Right renal pelvis (tissue), 4 donors: ENCODE results near the gene PSMD4. TPM values are rescaled to one million over a fixed set of nuclear protein-coding genes. Genes with fewer than 3 reads are reported as not detected.
"Not testable (repeated sequence)": the region's sequence is repeated elsewhere in the genome, so short reads cannot be mapped to it uniquely, and the experiment has no call there.

ENCODE experiments used
- DNase-seq, 4 donors: peaks; one replicate each; pipeline ENCODE4 v3.0.0-alpha.2; 2013; ENCODE audit warnings: low read depth in 4 of 4, low spot score in 3 of 4, missing footprints in 1 of 4
- polyA plus RNA-seq, 4 donors: library from polyadenylated mRNA; unstranded; fragments of 120-200 nt; gene quantifications; one replicate each; pipeline ENCODE4 v1.2.1, GENCODE V29; 2013; ENCODE audit not compliant: insufficient read length in 4 of 4

Gene PSMD4
- 100 to 1,000 TPM; 135 to 165 (median 140) TPM for polyA plus RNA-seq

DNA sequence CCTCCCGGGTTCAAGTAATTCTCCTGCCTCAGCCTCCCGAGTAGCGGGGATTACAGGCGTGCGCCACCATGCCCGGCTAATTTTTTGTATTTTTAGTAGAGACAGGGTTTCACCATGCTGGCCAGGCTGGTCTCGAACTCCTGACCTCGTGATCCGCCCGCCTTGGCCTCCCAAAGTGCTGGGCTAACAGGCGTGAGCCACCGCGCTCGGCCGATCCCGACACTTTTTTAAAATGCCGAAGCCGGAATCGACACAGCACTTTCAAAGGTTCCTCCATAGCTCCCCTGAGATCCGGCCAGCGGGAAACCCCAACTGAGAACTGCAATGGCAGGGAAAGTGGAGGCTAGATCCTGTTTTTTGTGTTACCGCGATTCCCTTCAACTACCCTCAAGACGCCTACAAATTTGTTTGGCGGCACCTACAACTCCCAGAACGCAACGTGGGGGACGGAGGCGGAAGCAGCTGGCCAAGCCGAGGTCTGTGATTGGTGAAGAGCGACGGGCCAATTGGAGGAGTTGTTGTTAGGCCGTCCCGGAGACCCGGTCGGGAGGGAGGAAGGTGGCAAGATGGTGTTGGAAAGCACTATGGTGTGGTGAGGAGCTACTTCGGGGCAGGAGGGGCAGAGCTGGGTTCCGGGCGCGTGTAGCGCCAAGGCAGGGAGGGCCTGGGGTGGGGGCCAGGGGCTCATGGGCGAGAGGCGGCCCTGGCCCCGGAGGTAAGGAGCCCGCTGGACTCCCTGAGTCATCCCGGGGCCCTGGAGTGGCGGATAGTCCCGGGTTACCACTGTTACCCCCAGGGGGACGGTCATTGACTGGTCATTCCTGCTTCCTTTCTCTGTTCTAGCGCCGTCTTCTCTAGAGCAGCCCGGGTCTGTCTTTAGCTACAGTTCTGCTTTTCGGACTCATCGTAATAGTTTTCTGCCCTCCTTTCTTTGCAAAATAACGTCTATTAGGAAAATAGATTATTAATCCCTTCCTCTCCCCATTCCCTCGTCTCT, at the start of gene PSMD4:
Gene PSMD4, plus strand, starts transcription at position 518 of the 997 bp plus-strand sequence. Its CDS starts 49 bp downstream, at position 567.
- DNase-seq, result peak; percentile 95 to 96 (median 95)

DNA sequence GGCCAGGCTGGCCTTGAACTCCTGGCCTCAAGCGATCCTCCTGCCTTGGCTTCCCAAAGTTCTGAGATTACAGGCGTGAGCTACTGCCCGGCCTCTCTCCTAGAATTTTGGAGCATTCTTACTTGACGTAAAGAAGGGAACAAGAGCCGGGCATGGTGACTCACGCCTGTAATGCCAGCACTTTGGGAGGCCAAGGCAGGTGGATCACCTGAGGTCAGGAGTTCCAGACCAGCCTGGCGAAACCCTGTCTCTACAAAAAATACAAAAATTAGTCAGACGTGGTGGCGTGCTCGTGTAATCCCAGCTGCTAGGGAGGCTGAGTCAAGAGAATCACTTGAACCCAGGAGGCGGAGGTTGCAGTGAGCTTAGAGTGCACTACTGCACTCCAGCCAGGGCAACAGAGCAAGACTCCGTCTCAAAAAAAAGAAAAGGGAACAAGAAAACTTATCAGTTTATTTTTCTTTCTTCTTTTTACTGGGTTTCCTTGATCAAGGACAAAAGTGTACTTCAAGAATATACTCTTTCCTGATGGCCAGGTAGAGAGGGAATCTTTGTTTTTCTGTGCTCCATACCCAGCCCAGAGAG, 49.1 kb upstream of the PSMD4 start:
- DNase-seq, result not testable (repeated sequence)

DNA sequence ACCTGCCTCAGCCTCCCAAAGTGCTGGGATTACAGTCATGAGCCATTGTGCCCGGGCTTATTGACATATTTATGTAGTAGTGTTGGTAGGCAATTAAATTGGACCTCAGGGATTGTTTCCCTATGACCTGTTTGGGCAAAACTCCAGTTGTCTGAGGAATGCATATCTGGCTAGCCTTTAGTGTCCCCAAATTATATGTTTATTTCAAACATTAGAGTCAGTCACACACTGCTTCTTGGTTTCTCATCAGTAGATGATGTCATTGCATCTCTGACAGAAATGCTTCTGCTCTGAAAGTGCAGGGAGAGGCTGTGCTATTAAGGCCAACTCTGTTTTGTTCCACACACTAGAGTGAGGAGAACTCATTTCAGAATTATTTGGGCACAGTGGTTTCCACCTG, 43.7 kb upstream of the PSMD4 start:
- no peak for DNase-seq

DNA sequence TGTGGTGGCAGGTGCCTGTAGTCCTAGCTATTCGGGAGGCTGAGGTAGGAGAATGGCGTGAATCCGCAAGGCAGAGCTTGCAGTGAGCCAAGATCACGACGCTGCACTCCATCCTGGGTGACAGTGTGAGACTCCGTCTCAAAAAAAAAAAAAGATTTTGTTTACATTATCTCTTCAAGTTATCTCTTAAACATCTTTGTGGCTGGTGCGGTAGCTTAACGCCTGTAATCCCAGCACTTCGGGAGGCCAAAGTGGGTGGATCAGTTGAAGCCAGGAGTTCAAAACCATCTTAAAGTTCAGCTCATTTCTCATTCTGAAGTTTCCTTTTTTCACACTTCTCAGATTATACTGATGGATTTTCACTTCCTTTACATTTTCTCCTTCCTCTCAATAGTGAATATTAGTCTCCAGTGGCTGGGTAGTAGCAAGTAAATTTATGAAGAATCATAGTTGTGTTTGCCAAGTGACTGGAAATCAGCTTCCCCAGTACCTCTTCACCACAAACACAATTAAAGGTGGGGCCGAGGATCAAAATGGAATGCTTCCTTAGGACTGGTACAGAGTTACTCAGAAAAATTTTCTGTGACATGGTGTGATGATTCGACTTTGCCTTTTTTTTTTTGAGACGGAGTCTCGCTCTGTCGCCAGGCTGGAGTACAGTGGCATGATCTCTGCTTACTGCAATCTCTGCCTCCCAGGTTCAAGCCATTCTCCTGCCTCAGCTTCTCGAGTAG, 42.4 kb upstream of the PSMD4 start:
- no peak for DNase-seq

DNA sequence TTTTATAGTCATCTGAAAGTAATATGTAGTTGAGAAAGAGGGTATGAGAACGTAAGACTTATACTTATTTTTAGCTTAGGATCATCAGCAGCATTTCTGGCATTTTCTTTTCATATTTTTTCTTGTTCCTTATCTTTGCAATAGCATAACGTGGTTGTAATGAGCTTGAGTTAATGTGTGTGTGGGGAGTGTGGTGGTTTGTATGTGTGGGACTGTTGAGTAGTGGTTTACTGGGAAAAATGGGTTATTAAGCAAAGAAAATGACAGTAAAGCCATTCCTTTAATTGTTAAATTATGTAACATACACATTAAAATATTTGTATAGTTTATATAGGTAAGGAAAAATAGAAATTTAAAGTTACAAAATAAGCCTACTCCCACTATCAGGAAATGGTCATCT, 41.0 kb upstream of the PSMD4 start:
- no peak for DNase-seq

DNA sequence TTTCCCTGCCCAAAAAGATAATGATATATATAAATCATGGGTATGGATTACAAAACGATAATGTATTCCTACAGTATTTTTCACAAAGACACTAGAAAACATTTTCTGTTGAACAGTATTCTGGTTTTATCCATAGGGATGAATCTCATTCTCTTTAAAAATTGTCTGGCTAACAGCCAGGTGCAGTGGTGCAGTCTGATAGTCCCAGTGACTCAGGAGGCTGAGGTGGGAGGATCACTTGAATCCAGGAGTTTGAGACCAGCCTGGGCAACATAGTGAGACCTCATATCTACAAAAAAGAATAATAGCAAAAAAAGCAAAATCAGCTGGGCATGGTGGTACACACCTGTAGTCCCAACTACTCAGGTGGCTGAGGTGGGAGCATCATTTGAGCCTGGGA, 32.9 kb upstream of the PSMD4 start:
- DNase-seq, result no peak

DNA sequence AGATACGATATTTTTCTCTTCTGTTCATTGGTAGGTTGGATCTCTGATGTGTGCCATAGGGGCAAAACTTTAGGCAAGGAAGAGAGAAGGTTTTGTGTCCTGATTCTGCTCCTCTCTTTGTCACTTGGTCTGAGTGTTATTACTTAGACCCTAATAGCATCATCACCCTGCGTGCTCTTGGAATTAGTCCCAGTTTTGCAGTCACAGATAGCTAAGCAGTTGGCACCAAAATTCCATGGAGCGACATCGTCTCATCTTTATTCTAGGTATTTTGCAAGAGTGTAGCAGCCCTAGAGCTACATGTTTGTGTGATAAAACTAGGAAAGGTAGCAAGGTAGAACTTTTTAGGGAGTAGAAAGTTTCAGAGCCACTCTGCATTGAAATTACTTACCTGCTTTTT, 32.4 kb upstream of the PSMD4 start:
- DNase-seq, result no peak

DNA sequence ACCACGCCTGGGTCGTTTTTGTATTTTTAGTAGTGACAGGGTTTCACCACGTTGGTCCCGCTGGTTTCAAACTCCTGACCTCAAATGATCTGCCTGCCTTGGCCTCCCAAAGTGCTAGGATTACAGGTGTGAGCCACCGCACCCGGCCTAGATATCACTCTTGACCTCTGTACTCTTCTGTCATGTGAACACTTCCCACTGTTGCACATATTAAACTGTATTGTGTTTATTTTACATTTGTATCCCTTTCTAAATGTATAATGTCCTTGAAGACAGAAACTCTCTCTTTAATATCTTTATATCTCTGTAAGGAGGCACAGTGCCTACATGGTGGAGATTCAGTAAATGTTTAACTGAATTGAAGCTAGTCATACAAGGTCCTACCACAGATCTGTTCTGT, 19.3 kb upstream of the PSMD4 start:
- DNase-seq, result no peak

DNA sequence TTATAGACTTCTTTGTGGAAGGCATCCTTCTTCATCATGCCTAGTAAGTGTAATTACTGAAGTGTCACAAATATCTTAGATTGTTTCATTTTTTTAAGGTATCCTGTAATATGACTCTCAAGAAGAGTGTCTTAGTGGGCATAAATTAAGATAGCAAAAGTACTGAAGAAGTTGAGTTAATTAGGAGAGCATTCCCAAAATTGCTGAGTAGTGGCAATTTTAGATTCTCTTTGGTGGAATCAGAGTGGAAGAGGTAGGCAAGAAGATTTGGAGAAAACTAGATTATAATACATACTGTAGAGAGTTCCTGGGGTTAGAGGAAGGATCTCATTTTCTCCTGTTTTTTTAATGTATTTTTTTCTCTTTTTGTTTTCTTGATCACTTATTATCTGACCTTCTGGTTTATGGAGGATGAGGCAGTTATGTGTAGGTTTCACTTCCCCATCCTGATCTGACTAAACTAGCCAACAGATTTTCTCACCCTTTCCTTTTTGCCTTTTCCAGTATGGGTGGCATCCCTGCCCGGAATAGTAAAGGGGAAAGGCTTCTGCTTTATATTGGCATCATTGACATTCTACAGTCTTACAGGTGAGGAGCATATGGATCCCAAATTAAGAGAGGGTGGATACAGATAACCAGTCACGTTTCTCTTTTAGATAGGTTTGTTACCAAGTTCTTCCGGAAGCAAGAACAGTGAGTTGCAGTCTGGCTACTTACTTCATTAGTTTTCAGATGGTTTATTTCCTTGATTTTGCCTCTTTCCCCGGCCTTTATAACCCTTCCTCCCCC, 16.7 kb upstream of the PSMD4 start:
- no peak for DNase-seq

DNA sequence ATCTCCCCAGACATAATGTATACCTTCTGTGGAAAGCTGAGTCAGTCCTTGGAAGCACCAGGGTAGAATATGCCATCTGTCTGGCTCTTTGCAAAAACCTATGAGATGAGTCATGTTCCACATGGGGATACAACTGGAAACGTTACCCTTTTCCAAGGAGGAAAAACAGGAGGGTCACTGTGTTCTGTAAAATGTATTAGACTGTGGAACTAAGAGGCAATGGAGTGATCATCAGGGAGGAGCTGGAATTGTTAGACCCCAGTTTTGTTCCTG, 16.1 kb upstream of the PSMD4 start:
- no peak for DNase-seq

DNA sequence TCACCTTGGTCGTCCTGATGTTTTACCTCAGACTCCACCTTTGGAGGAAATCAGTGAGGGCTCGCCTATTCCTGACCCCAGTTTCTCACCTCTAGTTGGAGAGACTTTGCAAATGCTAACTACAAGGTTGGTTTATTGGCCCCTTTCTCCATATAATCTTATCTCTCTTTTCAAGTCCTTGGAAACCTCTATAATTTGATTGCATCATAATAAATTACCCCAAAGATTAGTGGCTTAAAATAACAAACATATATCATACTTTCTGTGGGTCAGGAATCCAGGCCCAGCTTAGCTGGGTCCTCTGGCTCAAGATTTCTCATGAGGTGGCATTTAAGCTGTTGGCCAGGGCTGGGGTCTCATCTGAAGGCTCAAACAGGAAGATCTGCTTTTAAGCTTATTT, 12.1 kb upstream of the PSMD4 start:
- no peak for DNase-seq

DNA sequence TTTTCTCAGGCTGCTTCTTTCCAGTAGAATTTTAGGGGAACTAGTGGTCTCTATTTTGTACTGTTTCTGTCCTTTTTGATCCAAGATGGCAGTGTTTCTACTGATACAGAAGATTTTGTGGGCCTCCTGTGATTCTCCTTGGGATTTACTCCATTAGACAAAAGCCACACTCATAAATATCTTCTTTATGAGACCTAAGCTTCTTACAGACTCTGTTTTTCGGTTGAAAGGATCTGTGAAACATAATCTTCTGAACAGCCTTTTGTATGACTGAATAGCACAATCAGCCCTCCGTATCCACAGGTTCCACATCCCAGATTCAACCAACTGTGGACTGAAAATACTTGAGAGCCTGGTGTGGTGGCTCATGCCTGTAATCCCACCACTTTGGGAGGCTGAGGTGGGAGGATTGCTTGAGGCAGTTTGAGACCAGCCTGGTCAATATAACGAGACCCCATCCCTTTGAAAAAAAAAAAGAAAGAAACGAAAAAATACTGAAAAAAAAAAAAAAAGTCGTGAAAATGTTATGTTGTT, 10.8 kb upstream of the PSMD4 start:
- DNase-seq, result no peak

DNA sequence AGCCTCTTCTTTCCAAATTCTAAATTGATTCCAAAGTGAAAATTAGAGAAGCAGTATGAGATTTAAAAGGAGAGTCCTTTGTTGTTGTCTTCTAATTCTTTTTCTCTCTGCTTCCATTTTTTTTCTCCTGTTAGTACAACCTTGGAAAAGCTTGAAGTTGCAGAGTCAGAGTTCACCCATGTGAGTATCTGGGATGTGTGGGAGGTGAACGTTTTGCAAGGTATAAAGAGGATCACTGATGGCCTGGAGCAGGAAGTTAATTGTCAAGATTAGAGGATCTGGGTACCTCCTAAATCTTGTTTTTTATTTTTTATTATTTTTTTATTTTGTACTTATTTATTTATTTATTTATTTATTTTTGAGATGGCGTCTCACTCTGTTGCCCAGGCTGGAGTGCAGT, 7.7 kb upstream of the PSMD4 start:
- DNase-seq, result no peak

DNA sequence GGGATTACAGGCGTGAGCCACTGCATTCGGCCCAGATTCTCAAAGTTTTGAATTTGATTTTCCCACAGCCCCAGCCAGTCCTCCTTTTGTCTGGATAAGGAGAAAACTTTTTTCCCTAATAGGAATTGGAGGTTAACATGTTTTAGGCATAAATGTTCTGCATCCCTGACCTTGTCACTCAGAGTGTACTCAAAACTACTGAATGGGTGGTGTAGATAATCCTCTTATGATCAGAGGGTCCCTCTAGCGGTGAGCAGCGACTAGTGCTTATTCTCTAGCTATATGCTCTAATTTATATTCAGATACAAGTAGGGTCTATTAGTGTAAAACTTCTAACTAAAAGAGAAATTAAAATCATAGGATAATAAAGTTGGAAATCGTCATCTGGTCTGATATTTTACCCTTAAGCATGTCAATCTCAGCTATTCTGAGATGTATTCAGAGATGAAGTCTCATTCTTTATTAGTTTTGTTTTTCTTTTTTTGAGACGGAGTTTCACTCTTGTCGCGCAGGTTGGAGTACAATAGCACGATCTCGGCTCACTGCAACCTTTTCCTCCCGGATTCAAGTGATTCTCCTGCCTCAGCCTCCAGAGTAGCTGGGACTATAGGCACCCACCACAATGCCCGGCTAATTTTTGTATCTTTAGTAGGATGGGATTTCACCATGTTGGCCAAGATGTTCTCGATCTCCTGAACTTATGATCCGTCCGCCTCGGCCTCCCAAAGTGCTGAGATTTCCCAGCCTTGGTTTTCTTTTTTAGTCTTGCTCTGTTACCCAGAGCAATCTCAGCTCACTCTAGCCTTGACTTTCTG, 2.7 kb upstream of the PSMD4 start:
- peak; percentile 27 to 41 (median 38) for DNase-seq

DNA sequence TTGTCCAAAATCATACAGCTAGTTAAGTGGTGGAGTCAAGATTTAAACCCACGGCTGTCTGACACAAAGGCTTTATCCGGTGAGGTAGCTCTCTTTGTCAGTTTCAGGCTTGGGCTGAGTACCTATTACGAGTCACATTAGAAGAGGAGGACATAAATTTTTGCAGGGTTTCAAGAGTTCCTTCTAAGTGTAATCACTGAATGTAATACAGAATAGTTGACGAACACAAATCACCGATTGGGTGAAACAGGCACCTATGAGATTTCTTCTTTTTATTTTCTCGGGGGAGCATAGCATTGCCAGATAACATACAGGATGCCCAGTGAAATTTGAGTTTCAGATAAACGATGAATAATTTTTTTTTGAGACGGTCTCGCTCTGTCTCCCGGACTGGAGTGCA, 847 bp downstream of the PSMD4 start:
- no peak for DNase-seq

DNA sequence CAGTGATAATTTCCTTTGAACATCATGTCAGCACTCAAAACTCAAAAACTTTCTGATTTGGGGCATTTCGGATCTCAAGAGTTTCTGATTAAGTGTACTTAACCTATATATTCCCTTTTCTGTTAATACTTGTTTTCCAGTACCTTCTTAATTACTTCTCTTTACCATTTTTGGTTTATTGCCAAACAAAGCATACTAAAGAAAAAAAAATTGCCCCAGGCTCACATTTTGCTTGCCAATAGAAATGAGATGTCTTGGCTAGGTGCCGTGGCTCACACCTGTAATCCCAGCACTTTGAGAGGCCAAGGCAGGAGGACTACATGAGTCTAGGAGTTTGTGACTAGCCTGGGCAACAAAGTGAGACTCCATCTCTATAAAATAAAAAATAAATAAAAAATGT, 4.8 kb downstream of the PSMD4 start:
- no peak for DNase-seq

DNA sequence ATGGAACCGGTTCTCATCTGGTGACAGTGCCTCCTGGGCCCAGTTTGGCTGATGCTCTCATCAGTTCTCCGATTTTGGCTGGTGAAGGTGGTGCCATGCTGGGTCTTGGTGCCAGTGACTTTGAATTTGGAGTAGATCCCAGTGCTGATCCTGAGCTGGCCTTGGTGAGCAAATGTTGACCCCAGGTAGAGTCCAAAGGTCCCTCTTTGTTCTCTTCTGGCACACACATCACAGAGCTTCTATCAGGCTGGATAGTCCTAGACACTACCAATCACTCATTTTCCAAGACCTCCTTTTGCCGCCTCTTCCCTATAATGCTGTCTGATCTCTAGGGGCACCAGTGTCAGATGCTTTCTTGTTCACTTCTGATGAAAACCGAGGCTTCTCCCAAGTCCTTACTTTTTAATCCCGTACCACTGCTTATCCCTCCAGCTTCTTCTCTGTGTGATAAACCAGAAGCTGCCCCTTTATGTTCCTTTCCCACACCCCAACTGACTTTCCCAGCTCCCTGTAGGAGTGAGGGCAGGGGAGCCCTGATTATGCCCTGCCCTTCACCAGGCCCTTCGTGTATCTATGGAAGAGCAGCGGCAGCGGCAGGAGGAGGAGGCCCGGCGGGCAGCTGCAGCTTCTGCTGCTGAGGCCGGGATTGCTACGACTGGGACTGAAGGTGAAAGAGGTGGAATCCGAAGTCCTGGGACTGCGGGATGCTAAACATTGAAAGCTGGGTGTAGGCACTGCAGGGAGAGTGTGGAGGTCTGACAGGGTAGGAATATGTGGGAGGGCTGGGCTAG, 11.1 kb downstream of the PSMD4 start:
- no peak for DNase-seq

DNA sequence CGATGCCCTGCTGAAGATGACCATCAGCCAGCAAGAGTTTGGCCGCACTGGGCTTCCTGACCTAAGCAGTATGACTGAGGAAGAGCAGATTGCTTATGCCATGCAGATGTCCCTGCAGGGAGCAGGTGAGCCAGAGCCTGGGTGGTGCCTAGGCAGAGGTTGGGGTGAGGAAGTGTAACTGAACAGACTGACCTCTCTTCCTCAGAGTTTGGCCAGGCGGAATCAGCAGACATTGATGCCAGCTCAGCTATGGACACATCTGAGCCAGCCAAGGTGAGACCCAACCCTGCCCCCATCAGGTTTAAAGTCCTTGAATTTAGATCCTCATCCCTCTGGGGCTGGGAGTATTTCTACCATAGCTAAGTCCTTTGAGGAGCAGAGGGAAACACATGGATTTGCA, 11.8 kb downstream of the PSMD4 start:
- DNase-seq, result no peak

DNA sequence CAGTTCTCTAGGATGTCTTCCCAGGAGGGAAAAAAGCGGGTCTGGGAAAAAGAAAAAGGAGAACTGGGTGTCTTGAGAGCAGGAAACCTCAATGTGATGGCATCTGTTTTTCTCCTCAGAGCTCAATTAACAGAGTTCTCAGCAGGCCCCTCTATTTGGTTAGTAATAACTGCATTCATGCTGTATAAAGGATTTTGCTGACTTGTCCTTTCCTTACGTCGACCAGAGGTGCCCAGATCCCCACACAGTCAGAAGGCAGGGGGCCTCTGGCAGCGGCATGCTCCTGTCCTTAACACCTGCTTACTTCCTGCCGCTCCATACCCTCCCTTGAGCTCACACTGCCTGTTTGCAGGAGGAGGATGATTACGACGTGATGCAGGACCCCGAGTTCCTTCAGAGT, 12.3 kb downstream of the PSMD4 start:
- DNase-seq, result no peak
